TTC549 (cell line): Measurements from ENCODE around the gene RPP30.
"Not testable (repeated sequence)": the region's sequence is repeated elsewhere in the genome, so short reads cannot be mapped to it uniquely, and the experiment has no call there.

ENCODE experiments used
- FAIRE-seq: peaks from 2 replicates; lab custom pipeline; 2012; peaks lifted over from hg19 to GRCh38; lab: Jason Lieb, UNC

Gene RPP30

DNA sequence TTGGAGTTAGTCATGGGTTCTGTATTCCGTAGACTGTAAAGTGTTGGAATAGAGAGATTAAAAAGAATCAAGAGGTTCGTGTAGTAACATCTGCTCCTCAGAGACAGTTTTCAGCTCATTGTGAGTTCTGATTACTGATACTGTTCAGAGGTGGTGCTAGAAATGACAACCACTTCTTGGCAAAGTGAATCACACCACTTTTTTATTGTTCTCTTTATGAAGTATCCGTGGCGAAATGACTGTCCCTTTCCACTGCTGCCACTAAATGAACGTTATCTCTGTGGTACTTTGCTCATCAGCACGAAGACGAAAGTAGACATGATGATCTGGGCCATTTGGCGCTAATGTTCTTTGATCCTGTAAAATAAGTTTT lies 860 bp downstream of the RPP30 start:
- FAIRE-seq = no peak

DNA sequence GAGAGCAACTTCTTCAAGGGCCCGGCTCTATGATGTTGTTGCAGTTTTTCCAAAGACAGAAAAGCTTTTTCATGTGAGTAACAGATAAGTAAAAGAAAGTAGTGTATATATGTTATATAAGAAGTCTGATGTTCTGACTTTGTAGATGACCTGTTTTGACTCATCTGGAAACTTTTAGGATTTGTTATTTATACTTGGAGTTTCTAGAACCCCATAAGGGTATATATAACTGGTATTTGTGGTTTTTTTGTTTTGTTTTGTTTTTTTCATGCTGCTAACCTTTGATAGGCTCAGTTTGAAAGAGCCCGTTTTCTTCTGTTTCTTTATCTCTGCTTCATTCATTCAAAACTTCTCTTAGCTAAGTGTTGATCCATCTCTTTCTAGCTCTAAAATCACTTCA lies 7.3 kb downstream of the RPP30 start:
- FAIRE-seq = no peak

DNA sequence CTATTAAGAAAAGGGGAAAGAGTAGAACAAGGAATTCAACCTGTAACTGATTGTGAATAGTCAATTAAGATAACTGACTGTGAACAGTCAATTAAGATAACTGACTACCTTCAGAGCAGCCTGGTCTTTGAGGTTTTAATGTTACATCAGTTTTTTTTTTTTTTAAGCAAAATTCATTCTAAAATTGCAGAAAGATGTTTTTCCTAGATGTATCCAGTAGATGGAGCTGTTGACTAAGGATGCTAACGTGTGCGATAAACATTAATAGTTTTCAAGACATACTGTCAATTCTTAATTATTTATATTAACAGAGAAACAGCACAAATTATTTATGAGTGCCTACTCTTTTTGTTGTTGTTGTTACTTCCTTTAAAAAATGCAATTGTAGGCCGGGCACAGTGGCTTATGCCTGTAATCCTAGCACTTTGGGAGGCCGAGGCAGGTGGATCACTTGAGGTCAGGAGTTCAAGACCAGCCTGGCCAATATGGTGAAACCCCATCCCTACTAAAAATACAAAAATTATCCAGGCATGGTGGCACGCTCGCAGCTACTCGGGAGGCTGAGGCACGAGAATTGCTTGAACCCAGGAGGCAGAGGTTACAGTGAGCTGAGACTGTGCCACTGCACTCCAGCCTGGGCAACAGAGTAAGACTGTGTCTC lies 8.4 kb downstream of the RPP30 start:
- peak; percentile 92 for FAIRE-seq

DNA sequence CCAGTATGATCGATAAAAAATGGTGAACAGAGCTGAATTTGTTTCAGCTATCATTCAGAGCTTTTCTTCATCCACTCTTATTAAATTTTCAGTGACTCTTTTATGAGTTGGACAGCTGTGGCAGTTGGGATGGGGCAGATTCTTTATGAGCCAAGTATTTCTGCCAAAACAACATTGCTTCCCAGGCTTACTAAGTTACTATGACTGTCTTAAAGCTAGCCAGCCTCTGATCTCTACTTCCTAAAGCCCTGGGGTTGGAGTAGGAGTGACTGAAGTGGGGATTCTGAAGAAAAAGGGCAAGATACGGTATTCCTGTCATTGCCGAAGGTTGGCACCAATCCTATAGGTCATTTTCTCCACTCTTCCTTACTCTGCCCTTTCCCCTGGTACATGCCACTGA lies 12.7 kb downstream of the RPP30 start:
- no peak for FAIRE-seq

DNA sequence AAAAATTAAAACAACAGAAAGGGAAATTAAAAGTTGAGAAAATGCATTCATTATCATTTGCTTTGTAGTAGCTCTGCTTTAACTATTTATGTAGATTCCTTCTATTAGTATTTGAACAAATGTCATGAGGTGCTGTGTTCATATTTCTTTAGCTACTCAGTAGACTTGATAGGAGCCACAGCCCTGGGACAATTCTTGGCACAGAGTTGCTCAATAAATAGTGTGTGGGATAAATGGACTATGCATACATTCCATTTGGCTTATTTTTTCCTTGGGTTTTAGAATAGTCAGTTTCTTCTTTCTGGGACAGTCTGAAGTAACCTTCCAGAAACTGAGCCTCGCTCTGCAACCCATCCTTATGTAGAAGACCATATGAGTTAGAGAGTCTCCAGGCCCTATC lies 13.4 kb downstream of the RPP30 start:
- FAIRE-seq = no peak

DNA sequence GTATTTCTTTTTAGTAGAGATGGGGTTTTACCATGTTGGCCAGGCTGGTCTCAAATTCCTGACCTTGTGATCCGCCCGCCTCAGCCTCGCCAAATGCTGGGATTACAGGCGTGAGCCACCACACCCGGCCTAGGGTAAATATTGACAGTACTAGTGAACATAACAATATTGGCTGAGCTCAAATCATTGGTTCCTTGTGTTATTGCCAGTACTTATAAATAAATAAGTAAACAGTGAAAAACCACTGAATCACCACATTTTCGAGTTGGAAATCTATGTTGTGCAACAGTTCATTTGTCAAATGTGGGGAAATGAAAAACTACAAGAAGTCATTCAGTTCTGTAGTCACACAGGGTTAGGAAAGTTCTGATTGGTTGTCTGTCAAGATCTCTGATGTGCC lies 15.8 kb downstream of the RPP30 start:
- no peak for FAIRE-seq

DNA sequence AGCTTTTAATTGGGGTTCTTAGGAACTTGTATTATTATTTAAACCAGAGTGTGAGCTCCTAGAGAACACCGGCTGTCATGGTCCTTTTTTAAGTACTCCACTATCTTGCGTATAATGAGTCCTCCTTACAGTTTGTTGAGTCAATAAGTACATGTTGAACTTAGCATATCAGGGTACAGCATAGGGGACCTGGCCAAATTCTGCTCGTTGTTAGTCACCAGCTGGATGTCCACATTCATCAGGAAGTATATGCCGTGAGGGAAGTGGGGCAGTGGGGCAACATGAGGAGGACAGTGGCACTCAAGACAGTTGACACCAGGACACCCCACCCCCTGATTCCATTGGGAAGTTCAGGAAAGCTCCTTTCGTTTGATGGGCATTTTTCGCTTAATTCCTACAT lies 16.6 kb downstream of the RPP30 start:
- no peak for FAIRE-seq

DNA sequence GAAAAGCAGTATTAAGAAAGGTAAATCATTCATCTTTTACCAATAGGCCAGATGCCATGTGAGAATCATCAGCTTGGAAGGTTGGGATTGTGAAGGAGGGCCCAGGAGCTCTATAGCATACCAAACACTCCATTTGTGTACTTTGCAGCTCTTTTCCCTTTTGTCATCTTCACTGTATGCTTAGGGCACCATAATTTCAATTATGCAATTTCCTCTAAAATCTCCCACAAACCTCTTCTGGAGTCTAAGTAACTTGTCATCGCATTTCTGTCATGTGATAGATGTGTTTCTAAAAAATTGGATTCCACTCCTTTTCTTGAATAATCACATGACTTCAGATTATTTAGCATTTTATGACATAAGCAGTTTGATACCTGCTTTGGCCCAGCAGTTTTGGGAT lies 17.9 kb downstream of the RPP30 start:
- FAIRE-seq = no peak

DNA sequence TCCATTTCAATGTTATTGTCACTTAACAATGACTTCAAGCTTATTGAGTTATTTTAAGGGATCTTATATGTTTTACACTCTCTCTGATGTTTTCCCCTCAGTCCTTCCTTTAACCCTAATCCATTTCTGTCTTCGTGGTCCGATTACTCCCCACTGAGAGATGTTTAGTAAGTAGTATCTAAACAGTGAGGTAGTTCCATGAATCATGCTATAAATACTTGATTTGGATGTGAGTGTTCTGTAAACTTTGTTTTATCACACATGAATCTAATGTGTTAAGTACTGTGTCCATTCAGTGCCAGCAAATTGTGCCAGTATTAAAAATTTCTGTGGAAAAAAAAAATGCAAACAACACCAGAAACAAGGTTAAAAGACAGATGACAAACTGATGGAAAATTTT lies 18.6 kb downstream of the RPP30 start:
- FAIRE-seq = no peak

DNA sequence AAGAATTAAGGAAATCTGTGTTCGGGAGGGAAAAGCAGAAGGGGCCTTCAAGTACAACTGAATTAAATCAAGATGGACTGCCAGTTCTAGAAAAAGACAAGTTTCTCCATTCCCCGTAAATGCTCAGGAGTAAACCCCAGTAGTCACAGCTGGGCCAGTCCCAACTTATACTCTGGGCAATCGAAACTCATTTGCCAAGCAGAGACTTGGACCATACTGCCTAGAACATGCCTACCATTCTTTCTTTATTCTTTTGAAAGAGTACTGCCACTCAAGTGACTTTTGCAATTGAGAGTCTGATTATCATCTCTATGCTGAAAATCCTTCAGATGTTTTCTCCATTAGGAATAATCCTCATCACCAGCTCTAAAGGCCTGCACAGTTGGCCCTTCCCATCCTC lies 21.4 kb downstream of the RPP30 start:
- no peak for FAIRE-seq

DNA sequence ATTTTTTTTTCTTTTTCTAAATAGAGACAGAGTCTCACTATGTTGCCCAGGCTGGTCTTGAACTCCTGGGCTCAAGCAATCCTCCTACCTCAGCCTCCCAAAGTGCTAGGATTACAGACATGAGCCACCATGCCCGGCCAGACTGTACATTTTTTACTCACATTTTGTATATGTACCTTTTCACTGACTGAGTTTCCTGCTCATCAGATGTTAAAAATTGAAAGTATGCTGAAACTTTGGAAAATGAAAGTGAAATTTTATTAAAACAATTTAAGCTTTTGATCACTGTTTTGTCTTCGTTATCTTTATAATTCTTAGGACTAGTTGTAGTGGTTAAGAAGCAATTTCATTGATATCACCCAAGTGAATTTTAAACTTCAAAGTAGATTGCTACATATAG lies 25.1 kb downstream of the RPP30 start:
- FAIRE-seq = not testable (repeated sequence)

DNA sequence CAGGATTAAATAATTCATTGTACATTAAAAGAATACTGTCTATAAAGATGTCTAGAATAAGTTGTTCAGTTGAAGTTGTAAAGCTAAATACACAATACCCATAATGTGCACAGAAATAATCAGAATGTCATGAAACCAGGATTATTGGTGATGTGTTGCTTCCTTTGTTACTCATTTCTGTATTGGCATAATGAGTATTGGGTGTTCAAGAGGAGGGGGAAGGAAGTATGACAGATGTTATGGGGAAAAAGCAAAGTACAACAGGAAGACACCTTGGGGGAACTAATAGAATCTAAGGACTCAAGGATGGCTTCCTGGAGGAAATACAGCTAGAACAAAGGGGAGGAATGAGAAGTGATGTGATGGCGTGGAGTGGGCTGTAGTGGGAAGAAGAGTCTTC lies 34.2 kb downstream of the RPP30 start:
- FAIRE-seq = no peak

DNA sequence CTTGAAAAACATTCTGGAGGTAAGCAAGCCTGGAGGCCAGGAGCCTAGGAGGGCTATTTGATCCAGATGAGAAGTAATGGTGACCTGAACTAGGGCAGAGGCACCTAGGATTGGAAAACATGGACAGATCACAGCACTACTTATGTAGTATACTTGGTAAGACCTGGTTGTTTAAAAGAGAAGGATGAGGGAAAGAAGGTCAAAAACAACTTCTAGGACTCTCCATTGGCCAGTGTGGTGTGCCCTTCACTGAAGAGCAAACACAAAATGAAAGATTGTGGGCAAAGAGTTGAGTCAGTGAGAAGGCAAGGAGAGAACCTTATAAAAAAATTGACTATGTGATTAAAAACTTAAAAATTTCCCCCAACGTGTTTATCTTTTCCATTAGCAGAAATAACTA lies 34.8 kb downstream of the RPP30 start:
- no peak for FAIRE-seq

DNA sequence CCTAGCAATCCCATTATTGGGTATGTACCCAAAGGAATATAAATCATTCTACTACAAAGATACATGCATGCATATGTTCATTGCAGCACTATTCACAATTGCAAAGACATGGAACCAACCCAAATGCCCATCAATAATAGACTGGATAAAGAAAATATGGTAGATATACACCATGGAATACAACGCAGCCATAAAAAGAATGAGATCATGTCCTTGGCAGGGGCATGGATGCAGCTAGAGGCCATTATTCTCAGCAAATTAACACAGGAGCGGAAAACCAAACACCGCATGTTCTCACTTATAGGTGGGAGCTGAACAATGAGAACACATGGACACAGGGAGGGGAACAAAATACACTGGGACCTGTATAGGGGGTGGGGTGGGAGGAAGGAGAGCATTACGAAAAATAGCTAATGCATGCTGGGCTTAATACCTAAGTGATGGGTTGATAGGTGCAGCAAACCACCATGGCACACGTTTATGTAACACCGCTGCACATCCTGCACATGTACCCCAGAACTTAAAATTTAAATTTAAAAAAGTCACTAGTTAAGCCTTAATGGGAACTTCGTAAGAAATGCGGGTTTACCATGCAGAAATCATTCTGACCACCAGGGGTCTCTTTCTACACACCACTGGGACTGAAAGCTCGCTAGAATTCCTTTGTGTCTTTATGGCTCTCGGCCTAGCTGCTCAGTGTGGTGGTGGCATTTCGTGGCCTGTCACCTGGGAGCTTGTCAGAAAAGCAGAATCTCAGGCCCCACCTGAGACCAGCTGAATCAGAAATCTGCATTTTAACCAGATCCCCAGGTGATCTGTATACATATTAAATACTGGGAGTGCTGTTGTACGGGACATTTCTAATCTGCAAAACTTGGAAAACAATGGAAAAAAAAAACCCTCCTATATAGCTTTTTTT lies 39.6 kb downstream of the RPP30 start:
- FAIRE-seq = peak; percentile 85

DNA sequence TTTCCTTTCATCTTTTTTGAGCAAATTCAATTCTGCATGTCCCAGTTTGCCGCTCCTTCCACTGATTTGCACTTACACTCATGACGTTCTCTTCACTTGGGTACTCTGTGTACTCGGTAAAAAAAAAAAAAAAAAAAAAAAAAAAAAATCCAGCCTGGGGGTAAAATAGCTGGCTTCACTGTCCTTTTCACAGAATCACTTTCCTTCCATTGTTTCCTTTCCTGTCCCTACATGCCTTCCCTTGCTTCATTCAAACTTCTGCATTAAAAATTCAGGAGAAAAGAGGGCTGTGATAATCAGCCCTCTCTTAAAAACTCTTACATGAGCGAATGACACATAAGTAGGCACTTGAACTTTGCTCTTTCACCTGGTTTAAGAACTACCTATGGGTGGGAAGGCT lies 40.4 kb downstream of the RPP30 start:
- FAIRE-seq = no peak

DNA sequence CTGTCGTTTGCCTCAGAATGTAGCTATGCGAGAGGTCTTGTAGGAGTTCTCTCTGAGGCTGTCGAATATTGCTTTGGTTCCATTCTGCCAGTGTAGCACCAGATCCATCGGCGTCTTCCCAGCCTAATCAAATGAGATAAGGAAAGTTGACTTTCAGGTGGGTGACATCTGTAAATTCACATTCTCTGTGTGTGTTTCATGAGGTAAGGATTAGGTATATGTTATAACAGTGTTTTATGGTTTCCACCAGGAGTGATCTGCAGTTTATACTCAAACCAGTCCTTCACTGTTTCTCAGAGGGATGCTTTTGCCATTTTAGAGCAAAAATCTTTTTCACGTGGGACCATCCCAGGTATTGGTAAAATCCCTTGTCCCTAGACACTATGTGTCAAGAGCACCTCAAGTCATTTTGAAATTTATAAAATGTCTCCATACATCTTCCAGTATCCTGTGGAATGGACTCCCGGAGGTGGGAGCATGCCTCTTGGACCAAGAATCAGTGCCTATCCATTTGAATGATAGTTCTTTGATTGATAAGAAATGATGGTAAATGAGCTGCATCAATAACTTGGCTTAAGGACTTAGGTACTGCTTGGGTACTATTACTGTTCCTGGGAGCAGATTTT lies 41.2 kb downstream of the RPP30 start:
- no peak for FAIRE-seq

DNA sequence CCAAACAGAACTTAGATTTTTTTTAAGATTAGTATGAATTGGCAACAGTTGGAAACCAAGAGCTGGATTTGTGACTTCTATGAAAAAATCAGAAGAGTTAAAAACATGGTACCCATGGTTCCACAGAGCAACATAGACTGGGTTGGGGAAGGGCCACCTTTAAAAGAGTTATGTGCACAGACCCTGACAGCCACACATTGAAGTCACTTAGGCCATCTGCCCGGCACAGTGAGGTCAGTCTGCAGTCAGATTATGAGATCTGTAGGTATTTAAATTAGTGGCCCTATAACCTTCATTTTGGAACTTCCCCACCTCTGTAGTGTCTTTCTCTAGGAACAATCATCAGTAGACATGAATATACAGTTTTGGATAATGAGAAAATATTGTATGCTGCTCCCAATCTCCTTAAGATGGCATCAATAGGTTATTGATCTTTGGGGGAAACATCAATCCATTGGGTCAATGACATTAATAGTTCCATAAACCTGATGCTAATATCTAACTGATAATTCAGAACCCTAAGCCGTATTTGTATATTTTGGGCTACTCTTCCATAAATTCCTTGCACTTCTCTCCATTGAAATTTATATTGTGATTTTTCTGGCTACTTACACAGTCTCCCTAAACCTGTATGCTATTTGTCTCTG lies 42.1 kb downstream of the RPP30 start:
- FAIRE-seq = no peak

DNA sequence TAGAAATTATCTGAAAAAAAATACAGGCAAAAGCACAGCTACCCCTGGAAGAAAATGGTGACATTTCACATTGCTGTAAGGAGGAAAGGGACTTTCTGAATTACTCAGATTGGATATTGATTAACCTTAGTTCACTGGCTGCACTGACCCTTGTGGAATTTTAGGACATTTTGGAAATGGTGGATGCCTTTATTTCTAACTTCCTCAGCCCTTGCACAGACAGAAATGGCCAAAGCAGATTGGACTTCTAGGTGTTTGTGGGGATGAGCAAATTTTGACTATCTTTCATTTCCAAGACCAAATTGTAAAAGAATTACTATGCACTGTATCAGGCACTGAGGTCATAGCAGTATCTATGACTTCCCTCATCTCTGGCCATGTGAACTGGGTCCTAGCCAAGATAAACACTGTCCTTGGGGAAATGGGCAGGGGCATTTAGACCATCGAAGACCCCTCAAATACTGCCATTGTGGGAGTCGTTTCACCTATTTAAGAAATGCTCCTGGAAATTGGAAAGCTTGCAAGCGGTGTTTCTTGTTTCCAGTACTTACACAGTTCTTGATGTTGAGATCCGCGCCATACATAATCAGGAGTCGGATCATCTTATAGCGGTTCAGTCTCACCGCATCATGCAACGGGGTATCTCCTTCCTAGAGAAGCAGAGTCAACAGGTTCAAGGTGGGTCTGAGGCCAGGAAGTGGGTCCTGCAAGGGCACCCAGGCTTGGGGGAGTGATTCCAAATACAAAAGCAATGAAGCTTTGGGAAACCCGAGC lies 43.4 kb downstream of the RPP30 start:
- FAIRE-seq = no peak

DNA sequence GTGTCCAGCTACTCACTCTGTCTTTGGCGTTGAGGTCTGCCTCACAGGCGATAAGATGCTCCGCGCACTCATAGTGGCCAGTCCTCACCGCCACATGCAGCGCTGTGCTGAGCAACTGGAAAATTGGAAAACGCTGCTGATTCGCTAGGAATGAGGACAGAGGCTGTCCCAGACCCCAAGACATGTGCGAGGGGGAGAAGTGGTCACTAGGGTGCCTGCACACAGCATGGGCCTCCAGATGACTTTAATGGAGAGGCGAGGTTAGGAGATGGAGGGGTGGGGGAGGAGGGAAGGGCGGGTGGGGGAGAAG lies 43.9 kb downstream of the RPP30 start:
- no peak for FAIRE-seq

DNA sequence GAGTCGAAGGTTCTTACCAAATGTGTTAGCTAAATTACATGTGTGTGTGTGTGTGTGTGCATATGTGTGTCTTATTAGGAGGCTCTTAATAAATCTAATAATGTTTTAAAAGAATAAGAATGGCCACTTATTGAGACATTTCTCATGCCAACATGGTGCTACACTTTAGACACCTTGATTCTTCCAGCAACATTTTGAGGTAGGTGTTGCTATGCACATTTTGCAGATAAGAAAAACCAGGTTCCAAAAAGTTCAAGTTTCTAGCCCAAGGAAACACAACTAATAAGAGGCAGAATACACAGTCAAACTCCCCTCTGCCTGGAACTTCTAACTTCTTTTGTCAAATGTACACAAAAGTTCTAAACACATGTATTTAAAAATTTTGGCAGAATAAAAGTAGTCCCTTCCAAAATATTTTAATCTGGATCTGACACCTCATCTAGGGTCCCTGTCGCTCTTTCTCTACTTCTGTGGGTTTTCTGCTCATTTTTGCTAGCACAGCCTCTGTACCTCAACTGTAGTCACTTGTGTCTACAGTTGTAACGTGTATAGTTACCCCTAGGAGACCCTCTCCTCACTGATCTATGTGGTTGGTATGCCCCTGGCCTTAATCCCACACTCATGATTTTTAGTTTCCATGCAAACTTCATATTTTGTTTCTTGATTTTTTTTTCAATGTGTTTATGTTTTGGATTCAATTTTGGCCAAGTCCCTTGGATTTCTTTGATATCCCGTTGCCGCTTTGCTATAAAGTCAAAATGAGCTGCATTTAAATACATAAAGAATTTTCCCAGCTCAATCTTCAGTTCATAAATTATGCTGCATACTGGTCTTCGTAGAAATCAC lies 44.8 kb downstream of the RPP30 start:
- no peak for FAIRE-seq

DNA sequence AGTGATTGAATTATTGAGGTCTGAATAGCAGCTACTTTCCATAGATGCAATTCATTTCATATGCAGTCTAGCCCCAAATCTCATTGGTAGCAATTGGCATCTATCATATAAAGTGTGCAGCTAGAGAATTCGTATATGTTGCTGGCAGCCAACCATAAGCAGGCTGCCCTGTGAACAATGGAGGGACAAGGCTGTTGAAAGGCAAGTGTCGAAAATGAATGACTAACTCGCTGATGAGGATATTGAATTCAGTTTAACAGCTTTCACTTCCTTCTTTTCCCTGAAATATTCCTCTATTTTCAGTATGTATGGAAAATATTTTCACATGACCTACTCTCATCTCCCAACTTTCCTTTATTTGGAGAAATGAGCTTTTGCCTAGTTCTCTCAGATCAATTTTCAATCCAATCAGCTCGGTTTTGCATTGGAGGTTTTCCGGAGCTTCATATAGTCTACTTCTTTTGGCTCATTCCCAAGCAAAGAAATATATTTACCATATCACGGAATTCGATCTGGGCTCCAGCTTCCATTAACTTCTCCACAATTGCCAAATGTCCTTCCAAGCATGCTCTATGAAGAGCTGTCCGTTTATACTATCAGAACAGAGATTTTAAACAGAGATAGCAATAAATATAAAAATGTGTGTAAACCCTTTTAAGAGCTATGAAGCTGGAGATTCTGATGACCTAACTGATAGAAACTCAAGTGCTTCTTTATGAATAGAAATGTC lies 45.6 kb downstream of the RPP30 start:
- FAIRE-seq = no peak
